RWPE1 (cell line): ENCODE data around the gene UNC80.

ENCODE experiments used
- CTCF ChIA-PET: fragments of 350-600 bp; sonication (Branson Sonifier 250); formaldehyde crosslinking; extraction: SDS; loops from one replicate; lab custom pipeline; 2021; lab: Yijun Ruan, JAX
- POLR2A ChIA-PET: fragments of 400-600 bp; formaldehyde crosslinking; extraction: SDS; loops from one replicate; lab custom pipeline; 2020; ENCODE audit warnings: antibody characterized with exemption; ENCODE audit not compliant: low non-redundant PET; lab: Yijun Ruan, JAX
- DNase-seq: peaks from one replicate; pipeline ENCODE4 v3.0.0; 2012; ENCODE audit warnings: low spot score
- H3K27ac ChIP-seq: fragments of 450-650 bp; 2 replicates; pipeline ENCODE4 v1.5.1; 2017
- CTCF ChIP-seq: fragments of 450-650 bp; conservative IDR thresholded peaks from 2 replicates; pipeline ENCODE4 v1.5.1; 2017; ENCODE audit warnings: low read depth, mild to moderate bottlenecking

UNC80 gene

GRCh38 chr2:209767316-209767715, 4.3 kb upstream of the UNC80 start:
- no peak for TF ChIP-seq CTCF
- no peak overlapping the region for H3K27ac ChIP-seq

GRCh38 chr2:209768557-209768956, 3.1 kb upstream of the UNC80 start:
- DNase-seq: no peak
- no peak for TF ChIP-seq CTCF
- POLR2A ChIA-PET: no interaction called here
- CTCF ChIA-PET: no interaction called here
- no peak overlapping the region for H3K27ac ChIP-seq

More at GRCh38 chr2:209767316-209767715, 4.3 kb upstream of the UNC80 start:
- POLR2A ChIA-PET: no interaction called here
- CTCF ChIA-PET: no interaction called here
- no peak for DNase-seq

DNA sequence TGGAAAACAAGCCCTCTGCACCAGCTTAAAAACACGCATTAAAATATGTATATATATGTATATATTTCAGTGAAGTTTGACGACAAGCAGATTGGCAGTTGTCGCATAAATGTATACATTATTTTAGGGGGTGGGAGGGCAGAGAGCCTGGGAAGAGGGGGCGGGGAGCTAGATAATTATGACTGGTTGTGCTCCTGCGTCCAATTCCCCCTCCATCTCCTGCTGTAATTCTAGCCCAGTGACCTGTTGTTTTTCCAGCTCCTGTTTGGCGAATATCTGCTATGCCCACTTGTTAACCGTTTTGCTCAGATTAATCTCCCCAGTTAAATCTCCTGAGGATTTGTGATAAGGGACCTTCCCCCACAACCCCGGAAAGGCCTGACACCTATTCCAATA, 656 bp downstream of the UNC80 start:
- TF ChIP-seq CTCF: no peak
- POLR2A ChIA-PET: no interaction called here

DNA sequence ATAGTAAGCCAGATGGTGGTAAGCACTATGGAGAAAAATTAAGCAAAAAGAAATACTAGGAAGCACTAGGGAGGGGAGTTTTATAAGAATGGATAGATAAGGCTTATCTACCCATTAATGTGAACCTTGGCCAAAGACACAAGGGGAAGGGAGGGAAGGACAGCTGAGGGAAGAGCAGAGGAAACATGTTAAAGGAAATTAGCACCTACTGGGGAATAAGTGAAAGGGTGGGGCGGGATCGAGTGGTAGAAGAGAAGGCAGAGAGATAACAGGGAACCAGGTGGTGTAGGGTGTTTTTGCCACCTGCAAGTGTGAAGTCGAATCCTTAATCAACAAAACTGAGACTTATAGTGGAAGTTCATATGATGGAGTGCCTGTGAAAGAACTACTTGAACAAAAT, 1.7 kb downstream of the UNC80 start:
- ChIA-PET CTCF (interaction anchor here (0.6 kb wide), 1 partner anchor 442 kb away, joined by 3 read pairs; no protein-coding TSS in a partner anchor), POLR2A (no interaction called here)
- no peak for TF ChIP-seq CTCF
- H3K27ac ChIP-seq: no peak overlapping the region
- DNase-seq: no peak

More for the DNA sequence above, 656 bp downstream of the UNC80 start:
- no peak for DNase-seq
- H3K27ac ChIP-seq: no peak overlapping the region
- CTCF ChIA-PET: interaction anchor here (0.6 to 0.9 kb wide), 2 partner anchors 16 to 189 kb away, joined by 3 read pairs; no protein-coding TSS in a partner anchor

- no peak overlapping the region for H3K27ac ChIP-seq
- CTCF ChIA-PET: no interaction called here
- no peak for TF ChIP-seq CTCF
- POLR2A ChIA-PET: no interaction called here
- DNase-seq: no peak
These were observed 15.8 kb downstream of the UNC80 start for GRCh38 chr2:209787416-209787815.

DNA sequence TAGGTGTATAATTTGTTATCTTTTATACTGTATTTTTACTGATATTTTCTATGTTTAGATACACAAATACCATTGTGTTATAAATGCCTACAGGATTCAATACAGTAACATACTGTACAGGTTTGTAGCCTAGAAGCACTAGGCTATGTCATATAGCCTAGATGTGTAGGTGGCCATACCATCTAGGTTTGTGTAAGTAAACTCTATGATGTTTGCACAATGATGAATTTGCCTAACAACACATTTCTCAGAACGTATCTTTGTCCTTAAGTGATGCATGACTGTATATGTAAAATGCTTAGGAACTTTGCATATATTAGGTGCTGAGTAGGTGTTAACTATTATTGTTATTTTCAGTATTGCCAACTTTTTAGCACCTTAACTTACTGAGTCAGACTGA, 17.3 kb downstream of the UNC80 start:
- no peak for DNase-seq
- POLR2A ChIA-PET: no interaction called here
- H3K27ac ChIP-seq: no peak overlapping the region
- no peak for TF ChIP-seq CTCF
- CTCF ChIA-PET: interaction anchor here (0.6 kb wide), 1 partner anchor 80 kb away, joined by 3 read pairs; no protein-coding TSS in a partner anchor
